Activated CD8-positive, alpha-beta memory T cell treated with anti-CD3 and anti-CD28 coated beads, Interleukin-2, amount 10 ng/mL, durations not matched to agents 7 days and 5 days (primary cell): ENCODE results near the gene ZNF124. TPM values are rescaled to one million over a fixed set of nuclear protein-coding genes. Genes with fewer than 3 reads are reported as not detected.
"Not testable (repeated sequence)": the region's sequence is repeated elsewhere in the genome, so short reads cannot be mapped to it uniquely, and the experiment has no call there.

Experiments used
- ATAC-seq: fragments of 150-1000 bp; cut with Tn5 transposase; one replicate; pipeline ENCODE4 v1.10.0; 2021; ENCODE audit warnings: moderate library complexity
- CTCF ChIA-PET: fragments of 350-600 bp; sonication (Branson Sonifier 250); formaldehyde crosslinking; loops from one replicate; lab custom pipeline; 2021; ENCODE audit warnings: antibody characterized with exemption; lab: Charles Lee
- DNase-seq: peaks from one replicate; pipeline ENCODE4 v3.0.0-alpha.2; 2020
- H3K27ac Mint-ChIP-seq: one replicate; pipeline ENCODE4 v1.8.0; 2021; ENCODE audit warnings: mild to moderate bottlenecking, mixed read lengths
- H3K27me3 Mint-ChIP-seq: one replicate; pipeline ENCODE4 v1.8.0; 2021; ENCODE audit warnings: mixed read lengths
- H3K36me3 Mint-ChIP-seq: one replicate; pipeline ENCODE4 v1.8.0; 2021; ENCODE audit warnings: mild to moderate bottlenecking, mixed read lengths
- H3K4me1 Mint-ChIP-seq: one replicate; pipeline ENCODE4 v1.8.0; 2021; ENCODE audit warnings: mixed read lengths
- H3K4me3 Mint-ChIP-seq: one replicate; pipeline ENCODE4 v1.8.0; 2021; ENCODE audit warnings: mild to moderate bottlenecking, moderate library complexity, mixed read lengths
- H3K9me3 Mint-ChIP-seq: one replicate; pipeline ENCODE4 v1.8.0; 2022; ENCODE audit warnings: low read depth, mixed read lengths
- total RNA-seq, 2 experiments: library from RNA; stranded (reverse); gene quantifications; one replicate each; pipeline ENCODE4 v1.2.3, GENCODE V29; 2021

Gene ZNF124
- total RNA-seq, result 10 to 100 TPM; 15.0 to 18.6 TPM

DNA sequence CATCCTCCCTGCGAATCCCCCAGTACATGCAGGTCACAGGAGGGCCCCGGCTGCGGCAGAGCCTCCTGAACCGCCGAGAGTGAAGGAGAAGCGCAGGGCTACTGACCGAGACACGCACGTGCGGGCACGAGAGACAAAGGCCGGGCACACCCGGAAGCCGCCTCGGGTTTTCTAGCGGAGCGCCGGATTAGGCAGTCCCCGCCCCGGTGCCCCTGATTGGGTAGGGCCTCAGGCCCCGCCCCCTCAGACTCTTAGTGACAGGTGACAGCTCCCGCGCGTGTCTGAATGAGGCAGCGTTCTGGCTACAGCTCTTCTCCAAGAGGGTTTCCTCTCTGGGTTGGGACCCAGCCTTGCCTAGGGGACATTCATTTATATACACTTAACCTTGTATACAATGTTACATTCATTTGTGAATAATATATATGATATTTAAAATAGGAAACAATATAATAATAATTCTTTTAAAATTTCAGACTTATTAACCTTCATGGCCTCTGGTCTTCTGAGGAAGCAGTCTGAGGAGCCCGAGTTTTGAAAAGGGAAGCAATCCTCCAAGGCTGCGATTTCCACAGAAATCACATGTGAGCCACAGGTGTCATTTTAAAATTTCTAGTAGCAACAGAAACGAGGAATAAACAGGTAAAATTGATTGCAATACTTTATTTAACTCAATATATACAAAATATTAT is at the start of gene ZNF124:
TSS of gene ZNF124 (minus strand) at position 146 of the 689 bp plus-strand sequence. CDS start at position 3, 143 bp downstream.
- peaks cover 15% of the 10 kb centered on the region for H3K9me3 Mint-ChIP-seq
- DNase-seq, H3K4me3 Mint-ChIP-seq, H3K27me3 Mint-ChIP-seq, H3K4me1 Mint-ChIP-seq, H3K27ac Mint-ChIP-seq, CTCF ChIA-PET: not testable (repeated sequence)
- peaks cover 28% of the 10 kb centered on the region for H3K36me3 Mint-ChIP-seq
- peak; percentile 99 for ATAC-seq

DNA sequence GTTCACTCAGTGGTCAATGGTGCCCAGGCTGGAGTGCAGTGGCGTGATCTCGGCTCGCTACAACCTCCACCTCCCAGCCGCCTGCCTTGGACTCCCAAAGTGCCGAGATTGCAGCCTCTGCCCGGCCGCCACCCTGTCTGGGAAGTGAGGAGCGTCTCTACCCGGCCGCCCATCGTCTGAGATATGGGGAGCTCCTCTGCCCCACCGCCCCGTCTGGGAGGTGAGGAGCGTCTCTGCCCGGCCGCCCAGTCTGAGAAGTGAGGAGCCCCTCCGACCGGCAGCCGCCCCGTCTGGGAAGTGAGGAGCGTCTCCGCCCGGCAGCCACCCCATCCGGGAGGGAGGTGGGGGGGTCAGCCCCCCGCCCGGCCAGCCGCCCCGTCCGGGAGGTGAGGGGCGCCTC is 48.5 kb upstream of the ZNF124 start:
- not testable (repeated sequence) for H3K4me1 Mint-ChIP-seq

GRCh38 chr1:247218121-247218651 is 46.4 kb upstream of the ZNF124 start:
- CTCF ChIA-PET, result no interaction called here
- no peak overlapping the region for H3K4me3 Mint-ChIP-seq
- H3K27ac Mint-ChIP-seq, result no peak overlapping the region
- H3K4me1 Mint-ChIP-seq, result peaks cover 7% of the 10 kb centered on the region
- peaks cover 5% of the 10 kb centered on the region for H3K36me3 Mint-ChIP-seq
- no peak for ATAC-seq
- peaks cover 6% of the 10 kb centered on the region for H3K9me3 Mint-ChIP-seq
- peaks cover 4% of the 10 kb centered on the region for H3K27me3 Mint-ChIP-seq
- no peak for DNase-seq

More for the DNA sequence above, 48.5 kb upstream of the ZNF124 start:
- H3K4me3 Mint-ChIP-seq, ATAC-seq, H3K27ac Mint-ChIP-seq, CTCF ChIA-PET, DNase-seq: not testable (repeated sequence)
- peaks cover 11% of the 10 kb centered on the region for H3K9me3 Mint-ChIP-seq
- H3K27me3 Mint-ChIP-seq, result peaks cover 17% of the 10 kb centered on the region
- peaks cover 11% of the 10 kb centered on the region for H3K36me3 Mint-ChIP-seq

GRCh38 chr1:247216261-247216660 is 44.4 kb upstream of the ZNF124 start:
- H3K27ac Mint-ChIP-seq, result no peak overlapping the region

GRCh38 chr1:247212627-247213617 is 41.1 kb upstream of the ZNF124 start:
- Mint-ChIP-seq H3K4me1 (peaks cover 43% of the 10 kb centered on the region), H3K9me3 (peaks cover under 1% of the 10 kb centered on the region), H3K36me3 (peaks cover 25% of the 10 kb centered on the region), H3K27ac (peak overlapping the region; percentile 8), H3K27me3 (peaks cover under 1% of the 10 kb centered on the region), H3K4me3 (no peak overlapping the region)
- CTCF ChIA-PET, result no interaction called here
- ATAC-seq, result no peak
- no peak for DNase-seq

More at GRCh38 chr1:247216261-247216660, 44.4 kb upstream of the ZNF124 start:
- DNase-seq, result no peak
- H3K36me3 Mint-ChIP-seq, result peaks cover 5% of the 10 kb centered on the region
- peaks cover 23% of the 10 kb centered on the region for H3K4me1 Mint-ChIP-seq
- ATAC-seq, result no peak
- no peak overlapping the region for H3K4me3 Mint-ChIP-seq
- peaks cover 3% of the 10 kb centered on the region for H3K9me3 Mint-ChIP-seq
- H3K27me3 Mint-ChIP-seq, result peaks cover 2% of the 10 kb centered on the region
- CTCF ChIA-PET, result no interaction called here

- Mint-ChIP-seq H3K27me3 (no peaks in the 10 kb centered on the region), H3K36me3 (peaks cover 34% of the 10 kb centered on the region), H3K4me1 (peaks cover 48% of the 10 kb centered on the region), H3K4me3 (no peak overlapping the region), H3K27ac (peak overlapping the region; percentile 46), H3K9me3 (peaks cover 9% of the 10 kb centered on the region)
- CTCF ChIA-PET, result no interaction called here
- DNase-seq (no peak), ATAC-seq (no peak)
Measured at GRCh38 chr1:247212012-247212411, 40.2 kb upstream of the ZNF124 start.

DNA sequence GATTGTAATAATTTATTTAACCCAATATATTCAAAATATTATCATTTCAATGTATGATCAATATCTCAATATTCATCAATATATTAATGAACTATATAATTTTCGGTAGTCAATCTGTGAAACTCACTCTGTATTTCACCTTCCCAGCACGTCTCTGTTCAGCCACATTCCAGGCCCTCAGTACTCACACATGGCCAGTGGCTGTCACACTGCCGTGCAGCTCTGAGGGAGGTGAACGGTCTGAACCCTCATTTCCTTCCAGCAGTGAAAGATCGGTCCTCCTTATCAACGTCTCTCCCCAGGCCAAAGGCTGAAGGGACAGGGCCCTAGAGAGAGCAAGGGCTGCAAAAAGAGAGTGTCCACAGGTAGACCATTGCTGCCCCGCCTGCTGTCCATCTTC is 39.5 kb upstream of the ZNF124 start:
- peaks cover 49% of the 10 kb centered on the region for H3K4me1 Mint-ChIP-seq
- CTCF ChIA-PET, result no interaction called here
- no peaks in the 10 kb centered on the region for H3K27me3 Mint-ChIP-seq
- no peak for DNase-seq
- peaks cover 9% of the 10 kb centered on the region for H3K9me3 Mint-ChIP-seq
- no peak for ATAC-seq
- H3K27ac Mint-ChIP-seq, result peak overlapping the region; percentile 46
- H3K4me3 Mint-ChIP-seq, result no peak overlapping the region
- H3K36me3 Mint-ChIP-seq, result peaks cover 38% of the 10 kb centered on the region

DNA sequence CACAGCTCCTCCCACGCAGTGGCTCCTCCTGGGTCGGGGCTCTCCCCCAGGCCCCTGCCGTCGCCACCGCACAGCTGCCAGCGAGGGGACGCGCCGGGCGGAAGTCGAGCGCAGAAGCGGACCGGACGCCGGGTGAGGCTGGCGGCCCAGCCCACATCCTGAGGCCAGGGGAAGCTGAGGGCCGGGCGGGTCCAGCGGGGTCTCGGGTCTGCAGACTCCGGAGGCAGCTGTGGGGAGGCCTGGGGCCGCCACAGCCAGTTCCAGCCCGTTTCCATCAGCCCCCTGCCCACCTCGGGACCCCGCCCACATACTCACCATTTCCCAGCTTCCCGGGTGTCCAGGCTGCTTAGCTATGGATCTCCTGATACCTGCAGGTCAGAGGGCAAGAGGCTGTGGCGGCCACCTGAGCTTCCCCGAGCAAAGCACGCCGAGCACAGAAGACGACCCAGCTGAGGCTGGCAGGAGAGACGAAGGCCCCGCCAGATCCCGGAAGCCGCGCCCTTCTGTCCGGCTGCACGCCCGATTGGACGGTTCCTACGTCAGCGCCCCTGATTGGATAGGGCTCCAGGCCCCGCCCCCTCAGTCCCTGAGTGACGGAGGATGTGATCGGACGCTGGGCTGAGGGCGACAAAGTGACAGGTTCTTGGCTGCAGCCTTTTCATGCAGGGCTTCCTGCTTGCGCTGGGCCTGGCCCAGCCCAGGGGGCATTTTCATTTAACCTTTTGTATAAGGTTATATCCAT is 38.7 kb upstream of the ZNF124 start:
- Mint-ChIP-seq H3K27me3 (no peaks in the 10 kb centered on the region), H3K27ac (peak overlapping the region; percentile 95), H3K4me1 (peaks cover 56% of the 10 kb centered on the region), H3K36me3 (peaks cover 43% of the 10 kb centered on the region), H3K9me3 (peaks cover 16% of the 10 kb centered on the region), H3K4me3 (peak overlapping the region; percentile 77)
- ATAC-seq (peak; percentile 99), DNase-seq (peak; percentile 98)
- CTCF ChIA-PET, result interaction anchor here (1.2 to 1.3 kb wide), 2 partner anchors 131 to 162 kb away, joined by 5 to 6 read pairs; partner anchors contain the start of gene ZNF670

- peaks cover 16% of the 10 kb centered on the region for H3K9me3 Mint-ChIP-seq
- peaks cover 46% of the 10 kb centered on the region for H3K36me3 Mint-ChIP-seq
- no peak for ATAC-seq
Measured at GRCh38 chr1:247210062-247210375, 38.2 kb upstream of the ZNF124 start.

DNA sequence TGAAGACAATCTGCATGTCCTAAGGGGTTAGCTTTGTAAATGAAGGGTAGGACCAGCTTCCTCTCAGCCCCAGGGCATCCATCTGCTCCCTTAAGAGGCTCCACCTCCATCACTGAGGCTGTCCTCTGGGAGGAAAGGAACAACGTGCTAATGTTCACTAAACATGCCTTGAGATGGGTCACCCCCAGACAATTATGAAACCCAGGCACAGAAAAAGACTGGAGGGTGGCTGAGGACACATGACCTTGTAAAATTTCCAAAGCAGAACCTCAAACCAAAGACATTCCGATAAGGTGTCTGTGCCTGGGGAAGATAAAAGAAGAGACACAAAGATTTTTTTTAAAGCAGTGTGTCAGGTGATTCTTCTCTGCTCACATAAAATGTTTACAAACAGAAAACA is 37.6 kb upstream of the ZNF124 start:
- H3K27me3 Mint-ChIP-seq, result no peaks in the 10 kb centered on the region
- peaks cover 18% of the 10 kb centered on the region for H3K9me3 Mint-ChIP-seq
- peak overlapping the region; percentile 95 for H3K27ac Mint-ChIP-seq
- CTCF ChIA-PET, result interaction anchor here (1.2 to 1.3 kb wide), 2 partner anchors 130 to 163 kb away, joined by 5 to 6 read pairs; partner anchors contain the start of gene ZNF670
- H3K4me1 Mint-ChIP-seq, result peaks cover 60% of the 10 kb centered on the region
- DNase-seq (no peak), ATAC-seq (no peak)
- H3K4me3 Mint-ChIP-seq, result peak overlapping the region; percentile 77
- peaks cover 51% of the 10 kb centered on the region for H3K36me3 Mint-ChIP-seq

More at GRCh38 chr1:247210062-247210375, 38.2 kb upstream of the ZNF124 start:
- H3K4me3 Mint-ChIP-seq, result peak overlapping the region; percentile 77
- no peaks in the 10 kb centered on the region for H3K27me3 Mint-ChIP-seq
- peak overlapping the region; percentile 95 for H3K27ac Mint-ChIP-seq
- CTCF ChIA-PET, result interaction anchor here (1.2 to 1.3 kb wide), 2 partner anchors 131 to 163 kb away, joined by 5 to 6 read pairs; partner anchors contain the start of gene ZNF670
- DNase-seq, result no peak
- H3K4me1 Mint-ChIP-seq, result peaks cover 59% of the 10 kb centered on the region

GRCh38 chr1:247204177-247204647 is 32.4 kb upstream of the ZNF124 start:
- H3K27ac Mint-ChIP-seq, result no peak overlapping the region
- peaks cover 94% of the 10 kb centered on the region for H3K36me3 Mint-ChIP-seq
- H3K4me3 Mint-ChIP-seq, result no peak overlapping the region
- DNase-seq (no peak), ATAC-seq (no peak)
- CTCF ChIA-PET, result no interaction called here
- H3K27me3 Mint-ChIP-seq, result no peaks in the 10 kb centered on the region
- H3K9me3 Mint-ChIP-seq, result peaks cover 39% of the 10 kb centered on the region
- H3K4me1 Mint-ChIP-seq, result peaks cover 27% of the 10 kb centered on the region

DNA sequence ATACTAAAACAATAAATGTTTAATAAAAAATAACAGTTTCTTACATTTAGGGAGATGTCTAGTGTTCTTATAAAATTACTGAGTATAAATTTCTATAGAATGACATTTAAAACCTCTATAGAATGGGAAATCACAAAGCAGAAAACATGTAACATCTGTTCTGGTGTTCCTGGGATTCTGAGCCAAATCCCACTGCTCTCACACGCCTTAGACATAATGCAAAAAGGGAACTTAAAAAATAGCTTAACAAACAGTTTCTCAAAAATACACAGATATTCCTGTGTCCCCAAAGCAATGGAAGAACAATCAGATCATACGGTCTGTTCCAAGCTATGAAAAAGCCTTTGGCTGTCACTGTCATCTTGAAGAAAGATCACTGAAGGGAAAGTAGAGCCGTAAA is 27.0 kb upstream of the ZNF124 start:
- Mint-ChIP-seq H3K4me1 (no peaks in the 10 kb centered on the region), H3K27me3 (no peaks in the 10 kb centered on the region), H3K9me3 (peaks cover 36% of the 10 kb centered on the region), H3K36me3 (peaks cover 96% of the 10 kb centered on the region), H3K27ac (no peak overlapping the region), H3K4me3 (no peak overlapping the region)
- CTCF ChIA-PET, result no interaction called here
- no peak for DNase-seq
- ATAC-seq, result no peak
